Keratinocyte (primary cell): ENCODE data around the gene CPOX.

ENCODE experiments used
- EZH2 ChIP-seq: IDR thresholded peaks from one replicate; pipeline ENCODE4 v1.6.1; 2012; ENCODE audit warnings: inconsistent platforms, mild to moderate bottlenecking, low read length, moderate library complexity
- TF ChIP-seq, protein P1 (sequence below), 3 experiments: IDR thresholded peaks in 1 of 3; conservative IDR thresholded peaks in 1 of 3; optimal IDR thresholded peaks in 1 of 3; 2 replicates in 2 of 3; 3 replicates in 1 of 3; pipeline versions ENCODE3 to v1.5.1; 2011; ENCODE audit warnings: low read length in 3 of 3, mild to moderate bottlenecking in 3 of 3, moderate library complexity in 2 of 3, control low read depth in 1 of 3, inconsistent platforms in 1 of 3; ENCODE audit not compliant: insufficient read depth in 2 of 3; ENCODE audit errors: extremely low read depth in 1 of 3

- TF ChIP-seq, protein P1, sequence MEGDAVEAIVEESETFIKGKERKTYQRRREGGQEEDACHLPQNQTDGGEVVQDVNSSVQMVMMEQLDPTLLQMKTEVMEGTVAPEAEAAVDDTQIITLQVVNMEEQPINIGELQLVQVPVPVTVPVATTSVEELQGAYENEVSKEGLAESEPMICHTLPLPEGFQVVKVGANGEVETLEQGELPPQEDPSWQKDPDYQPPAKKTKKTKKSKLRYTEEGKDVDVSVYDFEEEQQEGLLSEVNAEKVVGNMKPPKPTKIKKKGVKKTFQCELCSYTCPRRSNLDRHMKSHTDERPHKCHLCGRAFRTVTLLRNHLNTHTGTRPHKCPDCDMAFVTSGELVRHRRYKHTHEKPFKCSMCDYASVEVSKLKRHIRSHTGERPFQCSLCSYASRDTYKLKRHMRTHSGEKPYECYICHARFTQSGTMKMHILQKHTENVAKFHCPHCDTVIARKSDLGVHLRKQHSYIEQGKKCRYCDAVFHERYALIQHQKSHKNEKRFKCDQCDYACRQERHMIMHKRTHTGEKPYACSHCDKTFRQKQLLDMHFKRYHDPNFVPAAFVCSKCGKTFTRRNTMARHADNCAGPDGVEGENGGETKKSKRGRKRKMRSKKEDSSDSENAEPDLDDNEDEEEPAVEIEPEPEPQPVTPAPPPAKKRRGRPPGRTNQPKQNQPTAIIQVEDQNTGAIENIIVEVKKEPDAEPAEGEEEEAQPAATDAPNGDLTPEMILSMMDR (optimal IDR thresholded peaks at IDR 0.05 in 1 of 3, IDR thresholded peaks at IDR 0.05 in 1 of 3, conservative IDR thresholded peaks at IDR 0.05 in 1 of 3; ENCODE audit: extremely low read depth in 1 of 3, insufficient read depth in 2 of 3, low read length in 3 of 3), result no peak
- TF ChIP-seq EZH2, result no peak
Measured at GRCh38 chr3:98567666-98568270, 25.6 kb downstream of the CPOX start.
